Liver (tissue), 9 donors: ENCODE measurements around the gene TSPAN13. TPM values are rescaled to one million over a fixed set of nuclear protein-coding genes. Genes with fewer than 3 reads are reported as not detected.

Experiments used
- DNase-seq: peaks from one replicate; pipeline ENCODE4 v3.0.0-alpha.2; 2017; ENCODE audit warnings: low spot score
- H3K27ac ChIP-seq, 2 donors: one replicate each; pipeline ENCODE4 v1.7.0; 2013; ENCODE audit warnings: inconsistent platforms in 2 of 2, low read length in 2 of 2, control low read depth in 1 of 2, low read depth in 1 of 2, mild to moderate bottlenecking in 1 of 2
- H3K27me3 ChIP-seq, 4 donors: one replicate each; pipeline versions ENCODE4 v1.6.1 to v1.7.0; 2013; ENCODE audit warnings: low read length in 3 of 4, inconsistent platforms in 1 of 4, mild to moderate bottlenecking in 1 of 4, moderate library complexity in 1 of 4; ENCODE audit not compliant: control insufficient read depth in 4 of 4, insufficient read depth in 4 of 4
- H3K36me3 ChIP-seq, 4 donors: one replicate each; pipeline versions ENCODE4 v1.6.1 to v1.7.0; 2013; ENCODE audit warnings: low read length in 3 of 4, mild to moderate bottlenecking in 3 of 4, low read depth in 1 of 4, moderate library complexity in 1 of 4; ENCODE audit not compliant: control insufficient read depth in 4 of 4, insufficient read depth in 3 of 4
- H3K4me1 ChIP-seq, 4 donors: one replicate each; pipeline versions ENCODE4 v1.6.1 to v1.7.0; 2013; ENCODE audit warnings: low read length in 3 of 4, mild to moderate bottlenecking in 3 of 4, moderate library complexity in 1 of 4; ENCODE audit not compliant: control insufficient read depth in 4 of 4, insufficient read depth in 4 of 4
- H3K4me3 ChIP-seq, 3 donors: one replicate each; pipeline versions ENCODE4 v1.6.1 to v1.7.0; 2013; ENCODE audit warnings: low read length in 3 of 3, control low read depth in 1 of 3, low read depth in 1 of 3, mild to moderate bottlenecking in 1 of 3
- H3K9ac ChIP-seq, 2 donors: one replicate each; pipeline ENCODE4 v1.7.0; 2013; ENCODE audit warnings: low read length in 2 of 2, mild to moderate bottlenecking in 2 of 2, moderate library complexity in 2 of 2, control low read depth in 1 of 2, low read depth in 1 of 2
- H3K9me3 ChIP-seq, 4 donors: one replicate each; pipeline versions ENCODE4 v1.6.1 to v1.7.0; 2013; ENCODE audit warnings: low read length in 3 of 4; ENCODE audit not compliant: control insufficient read depth in 4 of 4
- ATF3 ChIP-seq: IDR thresholded peaks from 2 replicates; pipeline ENCODE4 v1.6.1; 2016; ENCODE audit warnings: antibody characterized with exemption
- EGR1 ChIP-seq, 2 donors: IDR thresholded peaks; 2 replicates each; pipeline ENCODE4 v1.6.1; 2016 to 2018; ENCODE audit warnings: antibody characterized with exemption in 2 of 2, low read depth in 2 of 2
- FOXA1 ChIP-seq: IDR thresholded peaks from 2 replicates; pipeline ENCODE4 v1.6.1; 2016; ENCODE audit warnings: antibody characterized with exemption
- FOXA2 ChIP-seq: IDR thresholded peaks from 2 replicates; pipeline ENCODE4 v1.6.1; 2016; ENCODE audit warnings: antibody characterized with exemption
- GABPA ChIP-seq, 2 donors: IDR thresholded peaks in 1 of 2; conservative IDR thresholded peaks in 1 of 2; 2 replicates each; pipeline ENCODE4 v1.6.1; 2016; ENCODE audit warnings: antibody characterized with exemption in 2 of 2, mild to moderate bottlenecking in 1 of 2, moderate library complexity in 1 of 2
- HNF4G ChIP-seq: IDR thresholded peaks from 2 replicates; pipeline ENCODE4 v1.6.1; 2016; ENCODE audit warnings: antibody characterized with exemption
- JUND ChIP-seq, 2 donors: IDR thresholded peaks; 2 replicates each; pipeline ENCODE4 v1.6.1; 2016; ENCODE audit warnings: antibody characterized with exemption in 2 of 2
- MAX ChIP-seq: IDR thresholded peaks from 2 replicates; pipeline ENCODE4 v1.6.1; 2016; ENCODE audit warnings: antibody characterized with exemption
- NR2F2 ChIP-seq: IDR thresholded peaks from 2 replicates; pipeline ENCODE4 v1.6.1; 2016; ENCODE audit warnings: antibody characterized with exemption
- RAD21 ChIP-seq, 2 donors: IDR thresholded peaks; 2 replicates each; pipeline ENCODE4 v1.6.1; 2016; ENCODE audit warnings: antibody characterized with exemption in 2 of 2, mild to moderate bottlenecking in 2 of 2
- SP1 ChIP-seq: IDR thresholded peaks from 2 replicates; pipeline ENCODE4 v1.6.1; 2018; ENCODE audit warnings: antibody characterized with exemption, mild to moderate bottlenecking
- TAF1 ChIP-seq: conservative IDR thresholded peaks from 2 replicates; pipeline ENCODE4 v1.6.1; 2016; ENCODE audit warnings: antibody characterized with exemption, mild to moderate bottlenecking
- YY1 ChIP-seq: IDR thresholded peaks from 2 replicates; pipeline ENCODE4 v1.6.1; 2016; ENCODE audit warnings: antibody characterized with exemption, mild to moderate bottlenecking
- WGBS: extraction: QIAGEN DNeasy Blood & Tissue Kit; methylation state at CpG from one replicate; pipeline ENCODE4 v1.1.7; 2013; 5-methylcytosine and 5-hydroxymethylcytosine counted together
- polyA plus RNA-seq, 2 donors: library from polyadenylated mRNA; stranded (reverse) in 1 of 2; unstranded in 1 of 2; fragments of 200-250 nt in 1 of 2; fragments of >200 nt in 1 of 2; fragmentation: Nextera tagmentation in 1 of 2; extraction: Ambion mirVana in 1 of 2; gene quantifications; one replicate each; pipeline versions ENCODE4 v1.2.1 to v1.2.3, GENCODE V29; 2013 to 2015
- total RNA-seq, 2 donors: library from RNA; depleted of rRNA; stranded (reverse); fragments of >200 nt; gene quantifications; one replicate each; pipeline ENCODE4 v1.2.3, GENCODE V29; 2014
- TF ChIP-seq, protein P1 (sequence below): IDR thresholded peaks from 2 replicates; pipeline ENCODE4 v1.6.1; 2016; ENCODE audit warnings: antibody characterized with exemption
- TF ChIP-seq, protein P2 (sequence below): fragments of 150-350 bp; IDR thresholded peaks from 2 replicates; pipeline ENCODE4 v1.5.1; 2017; ENCODE audit warnings: improper control_type of control experiment, low read depth, low read length; ENCODE audit not compliant: missing input control
- donor health status: healthy.
- donor health status: healthy.
- donor health status: healthy.
- donor health status: healthy.
- donor health status: healthy.

TSPAN13 gene
- total and polyA plus RNA-seq, 4 donors: 8.9 to 24.4 (median 15.8) TPM

- H3K4me1 ChIP-seq: no peaks in the 10 kb centered on the region
- no peaks in the 10 kb centered on the region for H3K36me3 ChIP-seq
- H3K27ac ChIP-seq: no peak overlapping the region
- DNase-seq: no peak
- no peak overlapping the region for H3K9ac ChIP-seq
- no peaks in the 10 kb centered on the region for H3K9me3 ChIP-seq
- no peak overlapping the region for H3K4me3 ChIP-seq
- no peak for TF ChIP-seq NR2F2
- TF ChIP-seq SP1: no peak
- TF ChIP-seq ATF3: no peak
- no peak for TF ChIP-seq EGR1 (IDR thresholded peaks at IDR 0.05; ENCODE audit: low read depth in 2 of 2)
- no peak for TF ChIP-seq MAX
- TF ChIP-seq RAD21 (IDR thresholded peaks at IDR 0.05): no peak
- no peak for TF ChIP-seq JUND (IDR thresholded peaks at IDR 0.05)
- TF ChIP-seq HNF4G: no peak
- TF ChIP-seq FOXA1: no peak
- 72% methylated on average over 6 of the region's 6 CpGs for WGBS
- peaks cover 0 to 8% (median 0%) of the 10 kb centered on the region in 4 donors for H3K27me3 ChIP-seq
These were observed 42.1 kb downstream of the TSPAN13 start for GRCh38 chr7:16795624-16796023.

GRCh38 chr7:16801111-16801542 lies 47.6 kb downstream of the TSPAN13 start:
- H3K27ac ChIP-seq: no peak overlapping the region
- peaks cover 0 to 8% (median 0%) of the 10 kb centered on the region in 4 donors for H3K27me3 ChIP-seq
- TF ChIP-seq SP1 (no peak), FOXA2 (no peak), GABPA (IDR thresholded peaks at IDR 0.05 in 1 of 2, conservative IDR thresholded peaks at IDR 0.05 in 1 of 2) (no peak), EGR1 (IDR thresholded peaks at IDR 0.05; ENCODE audit: low read depth in 2 of 2) (no peak), YY1 (no peak), FOXA1 (no peak), RAD21 (IDR thresholded peaks at IDR 0.05) (peak; percentile 66 to 68), NR2F2 (no peak), TAF1 (no peak), JUND (IDR thresholded peaks at IDR 0.05) (no peak), ATF3 (no peak)
- TF ChIP-seq, protein P1, sequence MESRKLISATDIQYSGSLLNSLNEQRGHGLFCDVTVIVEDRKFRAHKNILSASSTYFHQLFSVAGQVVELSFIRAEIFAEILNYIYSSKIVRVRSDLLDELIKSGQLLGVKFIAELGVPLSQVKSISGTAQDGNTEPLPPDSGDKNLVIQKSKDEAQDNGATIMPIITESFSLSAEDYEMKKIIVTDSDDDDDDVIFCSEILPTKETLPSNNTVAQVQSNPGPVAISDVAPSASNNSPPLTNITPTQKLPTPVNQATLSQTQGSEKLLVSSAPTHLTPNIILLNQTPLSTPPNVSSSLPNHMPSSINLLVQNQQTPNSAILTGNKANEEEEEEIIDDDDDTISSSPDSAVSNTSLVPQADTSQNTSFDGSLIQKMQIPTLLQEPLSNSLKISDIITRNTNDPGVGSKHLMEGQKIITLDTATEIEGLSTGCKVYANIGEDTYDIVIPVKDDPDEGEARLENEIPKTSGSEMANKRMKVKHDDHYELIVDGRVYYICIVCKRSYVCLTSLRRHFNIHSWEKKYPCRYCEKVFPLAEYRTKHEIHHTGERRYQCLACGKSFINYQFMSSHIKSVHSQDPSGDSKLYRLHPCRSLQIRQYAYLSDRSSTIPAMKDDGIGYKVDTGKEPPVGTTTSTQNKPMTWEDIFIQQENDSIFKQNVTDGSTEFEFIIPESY: no peak
- TF ChIP-seq, protein P2, sequence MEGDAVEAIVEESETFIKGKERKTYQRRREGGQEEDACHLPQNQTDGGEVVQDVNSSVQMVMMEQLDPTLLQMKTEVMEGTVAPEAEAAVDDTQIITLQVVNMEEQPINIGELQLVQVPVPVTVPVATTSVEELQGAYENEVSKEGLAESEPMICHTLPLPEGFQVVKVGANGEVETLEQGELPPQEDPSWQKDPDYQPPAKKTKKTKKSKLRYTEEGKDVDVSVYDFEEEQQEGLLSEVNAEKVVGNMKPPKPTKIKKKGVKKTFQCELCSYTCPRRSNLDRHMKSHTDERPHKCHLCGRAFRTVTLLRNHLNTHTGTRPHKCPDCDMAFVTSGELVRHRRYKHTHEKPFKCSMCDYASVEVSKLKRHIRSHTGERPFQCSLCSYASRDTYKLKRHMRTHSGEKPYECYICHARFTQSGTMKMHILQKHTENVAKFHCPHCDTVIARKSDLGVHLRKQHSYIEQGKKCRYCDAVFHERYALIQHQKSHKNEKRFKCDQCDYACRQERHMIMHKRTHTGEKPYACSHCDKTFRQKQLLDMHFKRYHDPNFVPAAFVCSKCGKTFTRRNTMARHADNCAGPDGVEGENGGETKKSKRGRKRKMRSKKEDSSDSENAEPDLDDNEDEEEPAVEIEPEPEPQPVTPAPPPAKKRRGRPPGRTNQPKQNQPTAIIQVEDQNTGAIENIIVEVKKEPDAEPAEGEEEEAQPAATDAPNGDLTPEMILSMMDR: peak; percentile 24
- no peaks in the 10 kb centered on the region for H3K36me3 ChIP-seq
- no peak for DNase-seq
- H3K4me3 ChIP-seq: no peak overlapping the region
- H3K4me1 ChIP-seq: no peaks in the 10 kb centered on the region
- H3K9me3 ChIP-seq: no peaks in the 10 kb centered on the region
- H3K9ac ChIP-seq: no peak overlapping the region
